ENCODE results near the gene TSPAN19. TPM values are rescaled to one million over a fixed set of nuclear protein-coding genes. Genes with fewer than 3 reads are reported as not detected.

TSPAN19 gene
- total and polyA plus RNA-seq, 9 of the 15 experiments (the other 6 are each of a cell fraction or from before 2014, with no cell fraction given) = not detected

DNA sequence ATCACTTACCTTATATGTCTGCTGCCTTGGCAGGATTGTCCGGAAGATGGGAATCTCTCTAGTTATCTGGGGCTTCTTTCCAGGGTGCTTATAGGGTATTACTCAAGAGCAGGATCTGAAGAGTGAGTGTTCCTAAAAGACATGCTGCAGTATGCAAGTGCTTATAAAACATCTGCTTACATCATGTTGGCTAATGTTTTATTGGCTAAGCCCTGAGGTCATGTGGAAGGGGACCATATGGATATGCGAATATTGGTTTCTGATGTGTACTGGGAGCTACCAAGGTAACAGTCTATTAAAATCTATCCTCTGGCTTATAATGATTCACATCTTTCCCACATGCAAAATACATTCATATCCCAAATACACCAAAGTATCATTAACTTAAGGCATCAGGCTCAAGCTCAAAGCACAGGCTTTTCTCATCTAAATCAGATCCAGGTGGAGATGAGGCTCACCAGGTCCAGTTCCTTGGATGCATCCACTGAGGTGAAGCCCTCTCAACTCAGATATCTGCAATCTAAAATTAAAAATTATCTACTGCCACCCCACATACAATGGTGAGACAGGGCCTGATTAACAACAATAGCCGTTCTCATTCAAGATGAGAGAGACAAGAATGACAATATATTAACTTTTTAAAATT is 29.9 kb upstream of the TSPAN19 start (continued):
- TF ChIP-seq ZSCAN29 (IDR thresholded peaks at IDR 0.05) = no peak

GRCh38 chr12:85060916-85061315 is 24.8 kb upstream of the TSPAN19 start:
- BruUV-seq (replicated peaks) = no TSS peak
- Histone ChIP-seq H3K4me3 (no peak overlapping the region), H3K27ac (ENCODE audit: extremely low read depth, low read depth, low read length) (no peak overlapping the region), H3K9ac (ENCODE audit: insufficient read depth in 1 of 2, low read depth in 2 of 2, low read length in 2 of 2) (no peak overlapping the region), H3K27me3 (ENCODE audit: control insufficient read depth in 2 of 2, insufficient read depth in 2 of 2, low read length in 2 of 2) (no peaks in the 10 kb centered on the region), H3K9me1 (ENCODE audit: control insufficient read depth, insufficient read depth, low read length) (no peaks in the 10 kb centered on the region), H4K20me1 (replicated peaks; ENCODE audit: control insufficient read depth, insufficient read depth, low read length) (no peaks in the 10 kb centered on the region), H2AFZ (ENCODE audit: low read depth, low read length) (no peak overlapping the region), H3K36me3 (ENCODE audit: control insufficient read depth, insufficient read depth, low read length) (no peaks in the 10 kb centered on the region), H3K4me2 (ENCODE audit: insufficient read depth, low read length) (no peak overlapping the region), H3K4me1 (replicated peaks in 1 of 2; ENCODE audit: control insufficient read depth in 2 of 2, insufficient read depth in 2 of 2, low read length in 2 of 2) (no peaks in the 10 kb centered on the region), H3K79me2 (ENCODE audit: control insufficient read depth, insufficient read depth, low read length) (no peaks in the 10 kb centered on the region), H3K9me3 (replicated peaks; ENCODE audit: control insufficient read depth, insufficient read depth, low read depth, low read length) (no peaks in the 10 kb centered on the region)
- DNase-seq (ENCODE audit: extremely low read depth in 1 of 4, low spot score in 3 of 4) (no peak), FAIRE-seq (no peak), ATAC-seq (no peak)
- TF ChIP-seq FOXP1 (CRISPR knock-in tag; IDR thresholded peaks at IDR 0.05) (no peak), ATF7 (IDR thresholded peaks at IDR 0.05) (no peak), TCF15 (CRISPR knock-in tag; IDR thresholded peaks at IDR 0.05) (no peak), BHLHE40 (IDR thresholded peaks at IDR 0.05; ENCODE audit: low read length) (no peak), ILF3 (IDR thresholded peaks at IDR 0.05; ENCODE audit: borderline replicate concordance) (no peak), HNRNPK (IDR thresholded peaks at IDR 0.05; ENCODE audit: low read depth, low read length, poor library complexity, severe bottlenecking) (no peak)
- TF ChIP-seq, protein P1, sequence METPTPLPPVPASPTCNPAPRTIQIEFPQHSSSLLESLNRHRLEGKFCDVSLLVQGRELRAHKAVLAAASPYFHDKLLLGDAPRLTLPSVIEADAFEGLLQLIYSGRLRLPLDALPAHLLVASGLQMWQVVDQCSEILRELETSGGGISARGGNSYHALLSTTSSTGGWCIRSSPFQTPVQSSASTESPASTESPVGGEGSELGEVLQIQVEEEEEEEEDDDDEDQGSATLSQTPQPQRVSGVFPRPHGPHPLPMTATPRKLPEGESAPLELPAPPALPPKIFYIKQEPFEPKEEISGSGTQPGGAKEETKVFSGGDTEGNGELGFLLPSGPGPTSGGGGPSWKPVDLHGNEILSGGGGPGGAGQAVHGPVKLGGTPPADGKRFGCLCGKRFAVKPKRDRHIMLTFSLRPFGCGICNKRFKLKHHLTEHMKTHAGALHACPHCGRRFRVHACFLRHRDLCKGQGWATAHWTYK (CRISPR knock-in tag; IDR thresholded peaks at IDR 0.05) = no peak
- WGBS (ENCODE audit: insufficient coverage, low coverage, missing lambda C conversion rate) = 0% methylated on average over 2 of the region's 2 CpGs
- in situ Hi-C loops (cut with MboI) (no loop called here), intact Hi-C loops (cut with micrococcal nuclease) (no loop called here)
- POLR2A ChIA-PET = no interaction called here
- CTCF ChIA-PET (ENCODE audit: low intra/inter-chr PET ratio) = no interaction called here

Data from K562 (cell line).